ENCODE measurements around the gene ZNRF2. TPM values are rescaled to one million over a fixed set of nuclear protein-coding genes. Genes with fewer than 3 reads are reported as not detected.

ZNRF2 gene
- total and polyA plus RNA-seq, 10 of the 15 experiments (the other 5 are each of a cell fraction or from before 2014, with no cell fraction given): 1.2 to 20.4 (median 9.5) TPM

DNA sequence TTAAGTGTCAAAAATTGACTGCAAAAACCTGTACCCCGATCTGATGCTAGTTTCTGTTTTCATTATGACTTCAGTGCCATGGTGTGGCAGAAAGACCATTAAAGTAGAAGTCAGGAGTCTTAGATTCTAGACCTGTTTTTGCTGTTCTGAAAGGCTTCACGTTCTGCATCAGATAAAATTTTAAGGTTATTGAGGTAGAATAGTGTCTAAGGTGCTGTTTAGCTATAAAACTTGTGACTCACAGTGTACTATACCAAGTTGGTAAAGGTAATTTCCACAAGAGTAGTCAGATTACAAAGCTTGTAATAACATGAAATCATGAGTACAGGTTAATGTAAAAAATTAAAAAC, 38.6 kb downstream of the ZNRF2 start (continued):
- TF ChIP-seq, protein P1, sequence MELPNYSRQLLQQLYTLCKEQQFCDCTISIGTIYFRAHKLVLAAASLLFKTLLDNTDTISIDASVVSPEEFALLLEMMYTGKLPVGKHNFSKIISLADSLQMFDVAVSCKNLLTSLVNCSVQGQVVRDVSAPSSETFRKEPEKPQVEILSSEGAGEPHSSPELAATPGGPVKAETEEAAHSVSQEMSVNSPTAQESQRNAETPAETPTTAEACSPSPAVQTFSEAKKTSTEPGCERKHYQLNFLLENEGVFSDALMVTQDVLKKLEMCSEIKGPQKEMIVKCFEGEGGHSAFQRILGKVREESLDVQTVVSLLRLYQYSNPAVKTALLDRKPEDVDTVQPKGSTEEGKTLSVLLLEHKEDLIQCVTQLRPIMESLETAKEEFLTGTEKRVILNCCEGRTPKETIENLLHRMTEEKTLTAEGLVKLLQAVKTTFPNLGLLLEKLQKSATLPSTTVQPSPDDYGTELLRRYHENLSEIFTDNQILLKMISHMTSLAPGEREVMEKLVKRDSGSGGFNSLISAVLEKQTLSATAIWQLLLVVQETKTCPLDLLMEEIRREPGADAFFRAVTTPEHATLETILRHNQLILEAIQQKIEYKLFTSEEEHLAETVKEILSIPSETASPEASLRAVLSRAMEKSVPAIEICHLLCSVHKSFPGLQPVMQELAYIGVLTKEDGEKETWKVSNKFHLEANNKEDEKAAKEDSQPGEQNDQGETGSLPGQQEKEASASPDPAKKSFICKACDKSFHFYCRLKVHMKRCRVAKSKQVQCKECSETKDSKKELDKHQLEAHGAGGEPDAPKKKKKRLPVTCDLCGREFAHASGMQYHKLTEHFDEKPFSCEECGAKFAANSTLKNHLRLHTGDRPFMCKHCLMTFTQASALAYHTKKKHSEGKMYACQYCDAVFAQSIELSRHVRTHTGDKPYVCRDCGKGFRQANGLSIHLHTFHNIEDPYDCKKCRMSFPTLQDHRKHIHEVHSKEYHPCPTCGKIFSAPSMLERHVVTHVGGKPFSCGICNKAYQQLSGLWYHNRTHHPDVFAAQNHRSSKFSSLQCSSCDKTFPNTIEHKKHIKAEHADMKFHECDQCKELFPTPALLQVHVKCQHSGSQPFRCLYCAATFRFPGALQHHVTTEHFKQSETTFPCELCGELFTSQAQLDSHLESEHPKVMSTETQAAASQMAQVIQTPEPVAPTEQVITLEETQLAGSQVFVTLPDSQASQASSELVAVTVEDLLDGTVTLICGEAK (IDR thresholded peaks at IDR 0.05; ENCODE audit: borderline replicate concordance): no peak
- TF ChIP-seq RBBP5 (conservative IDR thresholded peaks at IDR 0.05): no peak
- 0 out of 2 replicates have a peak, but pooled peaks have one; percentile 21 for TF ChIP-seq CREM (IDR thresholded peaks at IDR 0.05; ENCODE audit: low read depth)
- TF ChIP-seq HCFC1 (IDR thresholded peaks at IDR 0.05; ENCODE audit: low read length): no peak
- peak; percentile 30; the same call in 1 of the 2 replicates for TF ChIP-seq MTA3 (IDR thresholded peaks at IDR 0.05; ENCODE audit: borderline replicate concordance, low read length)
- peak; percentile 50 for TF ChIP-seq RUNX3 (IDR thresholded peaks at IDR 0.05; ENCODE audit: low read length)
- TF ChIP-seq POU2F2 (IDR thresholded peaks at IDR 0.05; ENCODE audit: borderline replicate concordance, low read depth, low read length): no peak
- peak; percentile 60; the same call in 1 of the 2 replicates for TF ChIP-seq DPF2 (IDR thresholded peaks at IDR 0.05)
- TF ChIP-seq EP300 (IDR thresholded peaks at IDR 0.05; ENCODE audit: borderline replicate concordance in 1 of 2, control insufficient read depth in 1 of 2, low read depth in 2 of 2, low read length in 2 of 2): peak in 1 of 2 experiments; percentile 47; a peak in 1 of 4 replicates
- no peak for TF ChIP-seq TARDBP (IDR thresholded peaks at IDR 0.05; ENCODE audit: borderline replicate concordance)

Data from GM12878 (cell line).